Measurements from ENCODE around the gene FRMD3. TPM values are rescaled to one million over a fixed set of nuclear protein-coding genes. Genes with fewer than 3 reads are reported as not detected.

The FRMD3 gene
- total RNA-seq, 1 experiment from 2014 or later = 14.5 TPM

- ChIA-PET POLR2A (no interaction called here), CTCF (no interaction called here)
- no peak overlapping the region for H3K4me3 ChIP-seq (ENCODE audit: low read depth in 2 of 2, low read length in 2 of 2)
- ATAC-seq = no peak
- no peaks in the 10 kb centered on the region for H3K4me1 ChIP-seq (ENCODE audit: control insufficient read depth, insufficient read depth, low read length)
- no peaks in the 10 kb centered on the region for H3K27me3 ChIP-seq (ENCODE audit: control insufficient read depth, insufficient read depth, low read length)
- no peak for DNase-seq (ENCODE audit: low read depth, low spot score)
- no peaks in the 10 kb centered on the region for H3K36me3 ChIP-seq (ENCODE audit: control insufficient read depth, insufficient read depth, low read length)
- in situ Hi-C loops (cut with HindIII; ENCODE audit: low pct_unique_long_range_greater_than_20kb, low sequenced_read_pairs) (no loop called here), intact Hi-C loops (cut with micrococcal nuclease; ENCODE audit: unreplicated experiment) (no loop called here)
- BruUV-seq (replicated peaks) = no TSS peak
- H3K9me3 ChIP-seq (ENCODE audit: control insufficient read depth, insufficient read depth, low read depth, low read length) = no peaks in the 10 kb centered on the region
- TF ChIP-seq TCF7L2 (IDR thresholded peaks at IDR 0.05; ENCODE audit: low read depth, low read length) = no peak
- TF ChIP-seq, protein P1, sequence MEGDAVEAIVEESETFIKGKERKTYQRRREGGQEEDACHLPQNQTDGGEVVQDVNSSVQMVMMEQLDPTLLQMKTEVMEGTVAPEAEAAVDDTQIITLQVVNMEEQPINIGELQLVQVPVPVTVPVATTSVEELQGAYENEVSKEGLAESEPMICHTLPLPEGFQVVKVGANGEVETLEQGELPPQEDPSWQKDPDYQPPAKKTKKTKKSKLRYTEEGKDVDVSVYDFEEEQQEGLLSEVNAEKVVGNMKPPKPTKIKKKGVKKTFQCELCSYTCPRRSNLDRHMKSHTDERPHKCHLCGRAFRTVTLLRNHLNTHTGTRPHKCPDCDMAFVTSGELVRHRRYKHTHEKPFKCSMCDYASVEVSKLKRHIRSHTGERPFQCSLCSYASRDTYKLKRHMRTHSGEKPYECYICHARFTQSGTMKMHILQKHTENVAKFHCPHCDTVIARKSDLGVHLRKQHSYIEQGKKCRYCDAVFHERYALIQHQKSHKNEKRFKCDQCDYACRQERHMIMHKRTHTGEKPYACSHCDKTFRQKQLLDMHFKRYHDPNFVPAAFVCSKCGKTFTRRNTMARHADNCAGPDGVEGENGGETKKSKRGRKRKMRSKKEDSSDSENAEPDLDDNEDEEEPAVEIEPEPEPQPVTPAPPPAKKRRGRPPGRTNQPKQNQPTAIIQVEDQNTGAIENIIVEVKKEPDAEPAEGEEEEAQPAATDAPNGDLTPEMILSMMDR (IDR thresholded peaks at IDR 0.05) = no peak
- no peak for TF ChIP-seq POLR2AphosphoS5 (IDR thresholded peaks at IDR 0.05; ENCODE audit: low read depth, low read length)
- no peak for TF ChIP-seq REST (IDR thresholded peaks at IDR 0.05; ENCODE audit: insufficient read depth in 1 of 2, low read depth in 2 of 2, low read length in 1 of 2)
- TF ChIP-seq SIN3A (IDR thresholded peaks at IDR 0.05; ENCODE audit: borderline replicate concordance, insufficient read depth, low read depth, low read length) = no peak
- no peak overlapping the region for H3K27ac ChIP-seq (ENCODE audit: low read length)
These were observed 81.2 kb downstream of the FRMD3 start for GRCh38 chr9:83457005-83457404.

DNA sequence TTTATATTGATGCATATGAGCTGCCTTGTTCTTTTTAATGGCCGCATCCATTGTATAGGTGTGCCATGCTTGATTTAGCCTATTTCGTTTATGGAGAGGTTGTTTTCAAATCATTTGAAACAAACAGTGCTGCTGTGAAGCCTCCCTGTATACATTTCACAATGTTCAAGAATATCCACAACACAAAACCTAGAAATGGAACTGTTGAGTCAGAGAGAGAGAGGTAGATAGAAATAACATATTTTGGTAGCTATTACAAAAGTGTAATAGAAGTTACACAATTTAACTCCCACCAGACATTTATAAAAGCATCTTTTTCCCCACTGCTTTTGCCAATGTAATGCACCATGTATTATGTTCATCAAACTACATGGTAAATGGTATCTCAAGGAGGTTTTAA lies 82.0 kb downstream of the FRMD3 start:
- no peak for TF ChIP-seq SIN3A (IDR thresholded peaks at IDR 0.05; ENCODE audit: borderline replicate concordance, insufficient read depth, low read depth, low read length)
- TF ChIP-seq POLR2AphosphoS5 (IDR thresholded peaks at IDR 0.05; ENCODE audit: low read depth, low read length) = no peak
- TF ChIP-seq REST (IDR thresholded peaks at IDR 0.05; ENCODE audit: insufficient read depth in 1 of 2, low read depth in 2 of 2, low read length in 1 of 2) = no peak
- TF ChIP-seq, protein P1 (IDR thresholded peaks at IDR 0.05) = no peak
- TF ChIP-seq TCF7L2 (IDR thresholded peaks at IDR 0.05; ENCODE audit: low read depth, low read length) = no peak
- intact Hi-C loops (cut with micrococcal nuclease; ENCODE audit: unreplicated experiment) = no loop called here

More for the DNA sequence above, 82.0 kb downstream of the FRMD3 start:
- in situ Hi-C loops (cut with HindIII; ENCODE audit: low pct_unique_long_range_greater_than_20kb, low sequenced_read_pairs) = no loop called here
- H3K4me3 ChIP-seq (ENCODE audit: low read depth in 2 of 2, low read length in 2 of 2) = no peak overlapping the region
- peaks cover 6% of the 10 kb centered on the region for H3K4me1 ChIP-seq (ENCODE audit: control insufficient read depth, insufficient read depth, low read length)
- H3K36me3 ChIP-seq (ENCODE audit: control insufficient read depth, insufficient read depth, low read length) = no peaks in the 10 kb centered on the region
- no TSS peak for BruUV-seq (replicated peaks)
- POLR2A ChIA-PET = no interaction called here
- ATAC-seq (no peak), DNase-seq (ENCODE audit: low read depth, low spot score) (no peak)
- H3K27ac ChIP-seq (ENCODE audit: low read length) = no peak overlapping the region
- H3K27me3 ChIP-seq (ENCODE audit: control insufficient read depth, insufficient read depth, low read length) = no peaks in the 10 kb centered on the region
- no peaks in the 10 kb centered on the region for H3K9me3 ChIP-seq (ENCODE audit: control insufficient read depth, insufficient read depth, low read depth, low read length)
- CTCF ChIA-PET = no interaction called here

All from Panc1 (cell line).